Smooth muscle cell (in vitro differentiated cells): ENCODE data around the gene GABBR2. TPM values are rescaled to one million over a fixed set of nuclear protein-coding genes. Genes with fewer than 3 reads are reported as not detected.

Source experiments
- DNase-seq: peaks from one replicate; lab custom pipeline; 2025; ENCODE audit not compliant: unreplicated experiment; lab: John Stamatoyannopoulos, UW
- H2AFZ ChIP-seq: fragments of 200-600 bp; sonication (generic); 2 replicates; pipeline ENCODE4 v1.6.0; 2016; ENCODE audit warnings: antibody characterized with exemption, low read depth, mild to moderate bottlenecking
- H3F3A ChIP-seq: fragments of 200-600 bp; sonication (generic); 2 replicates; pipeline ENCODE4 v1.6.0; 2017; ENCODE audit warnings: antibody characterized with exemption, low read depth
- H3K27ac ChIP-seq: fragments of 200-600 bp; sonication (generic); 2 replicates; pipeline ENCODE4 v1.5.1; 2016; ENCODE audit warnings: low read depth, mild to moderate bottlenecking
- H3K27me3 ChIP-seq: fragments of 200-600 bp; sonication (generic); 2 replicates; pipeline ENCODE4 v1.6.1; 2016; ENCODE audit warnings: low read depth, mild to moderate bottlenecking
- H3K36me3 ChIP-seq: fragments of 200-600 bp; sonication (generic); 2 replicates; pipeline ENCODE4 v1.5.1; 2016; ENCODE audit warnings: low read depth
- H3K4me1 ChIP-seq: fragments of 200-600 bp; sonication (generic); 2 replicates; pipeline ENCODE4 v1.5.1; 2016; ENCODE audit warnings: low read depth
- H3K4me2 ChIP-seq: fragments of 200-600 bp; sonication (generic); 2 replicates; pipeline ENCODE4 v1.6.0; 2016; ENCODE audit warnings: mild to moderate bottlenecking
- H3K4me3 ChIP-seq: fragments of 200-600 bp; sonication (generic); 2 replicates; pipeline ENCODE4 v1.5.1; 2016; ENCODE audit warnings: mild to moderate bottlenecking
- H3K79me2 ChIP-seq: fragments of 200-600 bp; sonication (generic); 2 replicates; pipeline ENCODE4 v1.6.0; 2016; ENCODE audit warnings: low read depth, mild to moderate bottlenecking
- H3K9ac ChIP-seq: fragments of 200-600 bp; sonication (generic); 2 replicates; pipeline ENCODE4 v1.6.0; 2016; ENCODE audit warnings: low read depth
- H3K9me3 ChIP-seq: fragments of 200-600 bp; sonication (generic); replicated peaks from 2 replicates; pipeline ENCODE4 v1.5.1; 2016; ENCODE audit warnings: low read depth
- H4K20me1 ChIP-seq: fragments of 200-600 bp; sonication (generic); 2 replicates; pipeline ENCODE4 v1.6.0; 2016; ENCODE audit warnings: low read depth
- CTCF ChIP-seq: fragments of 200-600 bp; sonication (generic); IDR thresholded peaks from 2 replicates; pipeline ENCODE4 v1.5.1; 2017; ENCODE audit warnings: borderline replicate concordance, mild to moderate bottlenecking, antibody characterized with exemption; ENCODE audit not compliant: insufficient read depth, poor library complexity, severe bottlenecking
- WGBS: methylation state at CpG from one replicate; pipeline ENCODE4 v1.1.7; 2016; ENCODE audit warnings: low lambda C conversion rate; 5-methylcytosine and 5-hydroxymethylcytosine counted together
- polyA plus RNA-seq: library from polyadenylated mRNA; unstranded; fragments of >200 nt; fragmentation: Nextera tagmentation; extraction: Ambion mirVana; gene quantifications from 2 replicates; pipeline ENCODE4 v1.2.1, GENCODE V29; 2016
- total RNA-seq: library from RNA; depleted of rRNA; stranded (reverse); fragments of >200 nt; gene quantifications from 2 replicates; pipeline ENCODE4 v1.2.3, GENCODE V29; 2014

The GABBR2 gene
- total and polyA plus RNA-seq, 2 experiments from 2014 or later = 0.25 TPM; not detected in 1

DNA sequence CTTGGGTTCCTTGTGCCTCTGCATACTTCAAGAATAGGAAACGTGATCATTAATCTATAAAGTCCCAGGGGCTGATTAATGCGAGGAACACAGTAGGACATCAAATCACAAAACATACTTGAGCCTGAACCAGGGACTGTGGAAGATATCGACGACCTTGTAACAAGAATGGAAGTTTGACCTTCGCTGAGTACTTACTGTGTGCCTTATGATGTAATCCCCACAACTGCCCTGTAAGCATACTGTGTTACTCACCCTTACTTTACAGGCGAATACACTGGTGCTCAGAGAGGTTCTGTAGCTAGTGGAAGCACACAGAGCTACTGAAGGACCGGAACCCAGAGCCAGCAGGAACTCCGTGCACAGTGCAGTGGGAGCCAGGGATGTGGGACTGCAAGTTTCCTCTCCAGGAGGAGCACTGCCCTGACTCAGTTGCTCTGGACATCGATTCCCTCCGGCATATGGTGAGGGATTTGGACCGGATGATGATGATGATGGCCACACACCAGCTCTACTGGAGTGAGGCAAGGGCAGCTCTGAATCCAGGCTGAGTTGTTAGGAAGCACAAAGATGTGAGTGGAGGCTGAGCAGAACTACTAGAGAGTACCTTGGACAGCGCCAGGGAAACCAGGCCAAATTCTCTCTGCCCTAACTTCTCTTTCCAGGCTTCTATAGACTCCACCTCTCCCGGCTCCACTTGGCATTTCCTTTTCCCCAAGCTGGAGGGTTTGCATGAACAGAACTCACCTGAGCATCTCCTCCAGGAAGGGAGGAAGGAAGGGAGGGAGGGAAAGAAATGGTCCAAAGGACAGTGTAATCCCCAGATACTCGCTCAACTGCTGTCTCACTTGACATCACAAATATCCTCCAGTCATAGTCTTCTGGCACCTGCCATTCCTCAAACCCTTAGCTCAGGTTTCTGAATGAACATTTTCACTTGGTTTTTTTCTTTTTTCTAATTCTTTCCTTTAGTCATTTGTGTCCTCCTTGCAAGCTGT lies 1.5 kb upstream of the GABBR2 start:
- WGBS = 67% methylated on average over 14 of the region's 14 CpGs
- no peaks in the 10 kb centered on the region for H3K4me1 ChIP-seq
- H3K79me2 ChIP-seq = no peaks in the 10 kb centered on the region
- H3K27ac ChIP-seq = no peak overlapping the region
- H3K4me2 ChIP-seq = no peak overlapping the region
- H3K27me3 ChIP-seq = peaks cover 95% of the 10 kb centered on the region
- H3K9ac ChIP-seq = no peak overlapping the region
- TF ChIP-seq CTCF = no peak
- no peaks in the 10 kb centered on the region for H3K36me3 ChIP-seq
- no peak overlapping the region for H3K4me3 ChIP-seq
- H2AFZ ChIP-seq = no peak overlapping the region
- no peak for DNase-seq
- no peaks in the 10 kb centered on the region for H3K9me3 ChIP-seq
- H4K20me1 ChIP-seq = no peaks in the 10 kb centered on the region
- no peaks in the 10 kb centered on the region for H3F3A ChIP-seq

GRCh38 chr9:98708103-98708932 lies 417 bp downstream of the GABBR2 start:
- no peaks in the 10 kb centered on the region for H3K79me2 ChIP-seq
- no peak overlapping the region for H2AFZ ChIP-seq
- H3K27ac ChIP-seq = no peak overlapping the region

GRCh38 chr9:98707166-98708102 lies 1.3 kb downstream of the GABBR2 start:
- no peaks in the 10 kb centered on the region for H3K36me3 ChIP-seq
- no peak for DNase-seq
- H4K20me1 ChIP-seq = no peaks in the 10 kb centered on the region
- TF ChIP-seq CTCF = peak; percentile 46
- no peak overlapping the region for H3K9ac ChIP-seq
- 6% methylated on average over 78 of the region's 79 CpGs for WGBS
- H3K4me2 ChIP-seq = peak overlapping the region; percentile 75
- peaks cover 95% of the 10 kb centered on the region for H3K27me3 ChIP-seq
- no peaks in the 10 kb centered on the region for H3F3A ChIP-seq
- H2AFZ ChIP-seq = no peak overlapping the region
- H3K4me1 ChIP-seq = no peaks in the 10 kb centered on the region
- H3K4me3 ChIP-seq = peak overlapping the region; percentile 33
- H3K27ac ChIP-seq = no peak overlapping the region
- no peaks in the 10 kb centered on the region for H3K9me3 ChIP-seq
- H3K79me2 ChIP-seq = no peaks in the 10 kb centered on the region

More at GRCh38 chr9:98708103-98708932, 417 bp downstream of the GABBR2 start:
- Histone ChIP-seq H3K4me1 (no peaks in the 10 kb centered on the region), H3F3A (no peaks in the 10 kb centered on the region), H4K20me1 (no peaks in the 10 kb centered on the region), H3K27me3 (peaks cover 95% of the 10 kb centered on the region), H3K9ac (no peak overlapping the region), H3K4me3 (peak overlapping the region; percentile 41), H3K4me2 (peak overlapping the region; percentile 82), H3K9me3 (no peaks in the 10 kb centered on the region), H3K36me3 (no peaks in the 10 kb centered on the region)
- 14% methylated on average over 36 of the region's 89 CpGs for WGBS
- TF ChIP-seq CTCF = no peak
- DNase-seq = no peak
